ENCODE results near the gene LRRC8E. TPM values are rescaled to one million over a fixed set of nuclear protein-coding genes. Genes with fewer than 3 reads are reported as not detected.

The LRRC8E gene
- 0.23 TPM for polyA plus RNA-seq (ENCODE audit: insufficient read length)

GRCh38 chr19:7888145-7888825 lies at the start of gene LRRC8E:
Gene LRRC8E, plus strand, starts transcription at chr19:7888510. Its CDS starts 7,094 bp downstream, at chr19:7895604.
- no peak for DNase-seq (ENCODE audit: low read depth)

GRCh38 chr19:7839476-7839875 lies 48.8 kb upstream of the LRRC8E start:
- no peak for DNase-seq (ENCODE audit: low read depth)

- no peak for DNase-seq (ENCODE audit: low read depth)
Observed at GRCh38 chr19:7840629-7841028, 47.7 kb upstream of the LRRC8E start.

GRCh38 chr19:7841751-7842660 lies 46.3 kb upstream of the LRRC8E start:
- no peak for DNase-seq (ENCODE audit: low read depth)

GRCh38 chr19:7842661-7843294 lies 45.5 kb upstream of the LRRC8E start:
- no peak for DNase-seq (ENCODE audit: low read depth)

GRCh38 chr19:7843521-7843920 lies 44.8 kb upstream of the LRRC8E start:
- DNase-seq (ENCODE audit: low read depth) = no peak

GRCh38 chr19:7844405-7844804 lies 43.9 kb upstream of the LRRC8E start:
- no peak for DNase-seq (ENCODE audit: low read depth)

GRCh38 chr19:7844951-7845350 lies 43.4 kb upstream of the LRRC8E start:
- no peak for DNase-seq (ENCODE audit: low read depth)

GRCh38 chr19:7845390-7846154 lies 42.7 kb upstream of the LRRC8E start:
- no peak for DNase-seq (ENCODE audit: low read depth)

GRCh38 chr19:7846155-7846646 lies 42.1 kb upstream of the LRRC8E start:
- no peak for DNase-seq (ENCODE audit: low read depth)

GRCh38 chr19:7847664-7848063 lies 40.6 kb upstream of the LRRC8E start:
- DNase-seq (ENCODE audit: low read depth) = no peak

- DNase-seq (ENCODE audit: low read depth) = no peak
Observed at GRCh38 chr19:7848779-7849457, 39.4 kb upstream of the LRRC8E start.

- no peak for DNase-seq (ENCODE audit: low read depth)
Observed at GRCh38 chr19:7849631-7849999, 38.7 kb upstream of the LRRC8E start.

- DNase-seq (ENCODE audit: low read depth) = no peak
Observed at GRCh38 chr19:7850000-7850813, 38.1 kb upstream of the LRRC8E start.

- DNase-seq (ENCODE audit: low read depth) = no peak
Observed at GRCh38 chr19:7850945-7851622, 37.2 kb upstream of the LRRC8E start.

- no peak for DNase-seq (ENCODE audit: low read depth)
Observed at GRCh38 chr19:7851623-7852500, 36.4 kb upstream of the LRRC8E start.

- no peak for DNase-seq (ENCODE audit: low read depth)
Observed at GRCh38 chr19:7852851-7853769, 35.2 kb upstream of the LRRC8E start.

All from forelimb muscle (tissue), 1 donor.